Mesenchymal stem cell (in vitro differentiated cells and primary cell): Measurements from ENCODE around the gene PDX1.
A peak's percentile ranks its signal among the peaks of the same experiment; 100 is the strongest.

ENCODE experiments used
- DNase-seq: peaks from one replicate; pipeline ENCODE4 v3.0.0-alpha.2; 2013
- H2AFZ ChIP-seq: one replicate; pipeline ENCODE4 v1.6.1; 2013; ENCODE audit warnings: low read depth, mild to moderate bottlenecking, control low read depth, inconsistent platforms, low read length, moderate library complexity
- H2AK5ac ChIP-seq: 2 replicates; pipeline ENCODE4 v1.6.1; 2013; ENCODE audit warnings: low read length, moderate library complexity, mild to moderate bottlenecking, inconsistent platforms; ENCODE audit not compliant: severe bottlenecking
- H2BK120ac ChIP-seq: one replicate; pipeline ENCODE4 v1.6.1; 2013; ENCODE audit warnings: low read depth, mild to moderate bottlenecking, inconsistent platforms, low read length, moderate library complexity
- H2BK12ac ChIP-seq, 2 experiments: one replicate each; pipeline ENCODE4 v1.6.1; 2013; ENCODE audit warnings: inconsistent platforms in 2 of 2, low read length in 2 of 2, mild to moderate bottlenecking in 2 of 2, moderate library complexity in 2 of 2, control low read depth in 1 of 2
- H2BK15ac ChIP-seq: one replicate; pipeline ENCODE4 v1.6.1; 2013; ENCODE audit warnings: mild to moderate bottlenecking, low read depth, inconsistent platforms; ENCODE audit not compliant: poor library complexity, severe bottlenecking
- H2BK5ac ChIP-seq: 2 replicates; pipeline ENCODE4 v1.6.1; 2013; ENCODE audit warnings: low read depth, mild to moderate bottlenecking, low read length, control low read depth, inconsistent platforms; ENCODE audit not compliant: poor library complexity, severe bottlenecking
- H3K14ac ChIP-seq, 2 experiments: one replicate each; pipeline ENCODE4 v1.6.1; 2013; ENCODE audit warnings: inconsistent platforms in 2 of 2, low read length in 2 of 2, control low read depth in 1 of 2, mild to moderate bottlenecking in 1 of 2, moderate library complexity in 1 of 2
- H3K18ac ChIP-seq, 2 experiments: one replicate each; pipeline ENCODE4 v1.6.1; 2013; ENCODE audit warnings: inconsistent platforms in 2 of 2, low read length in 2 of 2, control low read depth in 1 of 2, low read depth in 1 of 2, mild to moderate bottlenecking in 1 of 2
- H3K23ac ChIP-seq, 2 experiments: one replicate each; pipeline ENCODE4 v1.6.1; 2013; ENCODE audit warnings: inconsistent platforms in 2 of 2, low read length in 2 of 2, mild to moderate bottlenecking in 2 of 2, moderate library complexity in 2 of 2, control low read depth in 1 of 2
- H3K27ac ChIP-seq: 2 replicates; pipeline ENCODE4 v1.5.1; 2013; ENCODE audit warnings: mild to moderate bottlenecking, moderate library complexity, low read length, control low read depth, inconsistent platforms; ENCODE audit not compliant: poor library complexity, severe bottlenecking
- H3K27me3 ChIP-seq, 2 experiments: 2 replicates each; pipeline versions ENCODE4 v1.6.1 to v1.7.0; 2013; ENCODE audit warnings: low read length in 2 of 2, mild to moderate bottlenecking in 2 of 2, moderate library complexity in 2 of 2, control low read depth in 1 of 2, inconsistent platforms in 1 of 2; ENCODE audit not compliant: control insufficient read depth in 1 of 2, insufficient read depth in 1 of 2
- H3K36me3 ChIP-seq, 2 experiments: 2 replicates each; pipeline versions ENCODE4 v1.6.1 to v1.7.0; 2013; ENCODE audit warnings: low read length in 2 of 2, control low read depth in 1 of 2, inconsistent platforms in 1 of 2, low read depth in 1 of 2, mild to moderate bottlenecking in 1 of 2; ENCODE audit not compliant: insufficient read depth in 2 of 2, control insufficient read depth in 1 of 2
- H3K4ac ChIP-seq, 2 experiments: one replicate each; pipeline ENCODE4 v1.6.1; 2013; ENCODE audit warnings: inconsistent platforms in 2 of 2, low read length in 2 of 2, mild to moderate bottlenecking in 2 of 2, moderate library complexity in 2 of 2, control low read depth in 1 of 2, low read depth in 1 of 2
- H3K4me1 ChIP-seq: 2 replicates; pipeline ENCODE4 v1.6.1; 2013; ENCODE audit warnings: low read depth, low read length, control low read depth; ENCODE audit not compliant: control insufficient read depth, insufficient read depth
- H3K4me2 ChIP-seq: 2 replicates; pipeline ENCODE4 v1.6.1; 2013; ENCODE audit warnings: low read length, mild to moderate bottlenecking, inconsistent platforms; ENCODE audit not compliant: poor library complexity, severe bottlenecking
- H3K4me3 ChIP-seq, 2 experiments: 2 replicates each; pipeline versions ENCODE4 v1.5.1 to v1.7.0; 2013; ENCODE audit warnings: low read length in 2 of 2, mild to moderate bottlenecking in 2 of 2, control low read depth in 1 of 2, low read depth in 1 of 2; ENCODE audit not compliant: insufficient read depth in 1 of 2
- H3K79me1 ChIP-seq: replicated peaks from 2 replicates; pipeline ENCODE4 v1.6.1; 2013; ENCODE audit warnings: mild to moderate bottlenecking, control low read depth, low read length, inconsistent platforms; ENCODE audit not compliant: poor library complexity, severe bottlenecking
- H3K9ac ChIP-seq: 2 replicates; pipeline ENCODE4 v1.7.0; 2013; ENCODE audit warnings: mild to moderate bottlenecking, low read length, moderate library complexity
- H3K9me3 ChIP-seq: 2 replicates; pipeline ENCODE4 v1.7.0; 2013; ENCODE audit warnings: mild to moderate bottlenecking, low read length; ENCODE audit not compliant: control insufficient read depth
- H4K8ac ChIP-seq: one replicate; pipeline ENCODE4 v1.6.1; 2013; ENCODE audit warnings: inconsistent platforms, mild to moderate bottlenecking, low read length, moderate library complexity
- H4K91ac ChIP-seq: one replicate; pipeline ENCODE4 v1.6.1; 2013; ENCODE audit warnings: mild to moderate bottlenecking, low read length, inconsistent platforms
- WGBS: methylation state at CpG from one replicate; pipeline ENCODE4 v1.1.7; 2013; ENCODE audit warnings: mixed read lengths; 5-methylcytosine and 5-hydroxymethylcytosine counted together

The PDX1 gene

DNA sequence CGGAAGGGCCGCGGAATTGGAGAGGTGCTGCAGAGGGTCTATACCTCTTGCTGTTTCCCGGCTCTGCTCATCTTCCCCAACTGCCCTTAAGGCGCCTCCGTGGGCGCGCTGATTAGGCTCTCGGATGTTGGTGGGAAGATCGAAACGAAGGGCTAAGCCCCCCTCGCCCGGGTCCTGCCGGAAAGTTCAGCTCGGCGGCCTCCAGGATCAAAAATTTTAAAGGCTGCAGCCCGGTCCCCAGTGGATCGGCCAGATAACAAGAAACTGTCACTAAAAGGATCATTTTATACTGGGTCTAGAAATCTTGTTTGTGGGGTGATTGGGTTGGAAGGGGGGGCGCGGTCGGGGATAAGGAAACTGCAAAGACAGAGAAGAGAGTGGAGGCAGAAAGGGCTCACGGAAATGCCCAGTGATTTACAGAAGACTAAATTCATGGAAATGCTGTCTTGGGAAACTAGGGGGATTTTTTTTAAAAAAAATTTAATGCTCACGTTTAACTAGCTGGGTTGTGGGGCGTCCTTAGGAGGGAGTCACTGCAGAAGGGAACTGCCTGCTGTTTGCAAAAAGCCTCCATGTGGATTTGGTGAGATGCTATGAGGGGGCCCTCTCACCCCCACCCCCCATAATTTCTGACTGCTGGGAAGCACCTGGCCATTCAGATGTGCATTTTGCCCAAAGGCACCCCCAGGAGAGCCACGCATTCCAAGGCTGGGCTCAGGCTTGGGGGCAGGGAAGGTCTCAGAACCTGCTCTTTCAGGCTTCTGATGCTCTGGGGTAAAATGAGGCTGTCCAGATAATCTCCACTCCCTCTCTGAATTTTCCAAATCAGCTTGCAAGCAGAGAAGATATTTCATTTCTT, 41.7 kb downstream of the PDX1 start:
- Histone ChIP-seq H3K27me3 (peaks cover 83 to 99% of the 10 kb centered on the region in 2 experiments), H3K27ac (no peak overlapping the region), H4K91ac (no peak overlapping the region), H3K79me1 (no peaks in the 10 kb centered on the region), H3K23ac (peak overlapping the region; percentile 24 to 53), H3K9me3 (no peaks in the 10 kb centered on the region), H3K4me1 (peaks cover 13% of the 10 kb centered on the region), H2BK5ac (no peak overlapping the region), H3K14ac (peak overlapping the region in 1 of 2 experiments; percentile 28), H3K18ac (peak overlapping the region in 1 of 2 experiments; percentile 34), H3K36me3 (no peaks in the 10 kb centered on the region), H2AFZ (no peak overlapping the region), H2BK120ac (no peak overlapping the region), H3K9ac (no peak overlapping the region), H2BK15ac (no peak overlapping the region), H3K4ac (no peak overlapping the region), H2AK5ac (no peak overlapping the region), H3K4me3 (no peak overlapping the region), H2BK12ac (no peak overlapping the region), H4K8ac (no peak overlapping the region), H3K4me2 (no peak overlapping the region)
- DNase-seq: no peak
- 18% methylated on average over 25 of the region's 25 CpGs for WGBS

DNA sequence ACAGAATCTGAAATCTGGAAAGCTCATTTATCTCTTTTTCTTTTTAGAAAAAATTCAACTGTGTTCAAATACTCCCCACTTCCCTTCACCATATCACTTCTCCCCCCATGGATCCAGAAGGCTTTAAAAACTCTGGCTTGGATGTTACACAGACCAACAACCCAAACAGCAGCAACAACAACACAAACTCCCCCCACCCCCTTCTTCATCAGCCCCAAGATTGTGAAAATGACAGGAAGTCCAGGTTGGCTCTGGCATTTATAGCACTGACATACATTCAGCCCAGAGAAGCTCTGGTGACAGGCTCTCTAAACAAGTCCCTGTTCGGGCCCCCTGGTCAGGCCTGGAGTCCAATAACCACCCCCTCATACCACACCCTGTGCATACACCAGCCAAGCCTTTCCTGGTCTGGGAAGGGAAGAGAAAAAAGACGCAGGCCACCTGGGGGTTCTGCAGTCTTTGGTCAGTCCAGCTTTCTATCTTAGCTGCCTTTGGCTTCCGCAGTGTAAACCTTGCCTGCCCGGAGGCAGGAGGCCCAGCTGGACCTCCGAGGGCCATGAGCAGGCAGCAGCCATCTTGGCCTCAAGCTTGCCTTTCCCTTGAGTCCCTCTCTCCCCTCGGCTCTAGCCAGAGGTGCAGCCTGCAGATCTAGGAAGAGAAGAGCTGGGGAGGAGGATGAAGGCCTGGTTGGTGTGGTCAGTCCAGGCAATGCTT, 42.5 kb downstream of the PDX1 start:
- H3K23ac ChIP-seq: no peak overlapping the region
- peaks cover 14% of the 10 kb centered on the region for H3K4me1 ChIP-seq
- H4K91ac ChIP-seq: no peak overlapping the region
- no peak overlapping the region for H2AFZ ChIP-seq
- H3K4ac ChIP-seq: no peak overlapping the region
- H3K79me1 ChIP-seq: no peaks in the 10 kb centered on the region
- no peak overlapping the region for H3K14ac ChIP-seq
- H2BK5ac ChIP-seq: no peak overlapping the region
- H3K4me3 ChIP-seq: no peak overlapping the region
- no peak overlapping the region for H2BK15ac ChIP-seq
- no peak overlapping the region for H3K9ac ChIP-seq
- peak overlapping the region; percentile 45 for H4K8ac ChIP-seq
- H3K27ac ChIP-seq: no peak overlapping the region
- no peak overlapping the region for H3K4me2 ChIP-seq
- no peak overlapping the region for H2AK5ac ChIP-seq
- H2BK120ac ChIP-seq: no peak overlapping the region
- no peaks in the 10 kb centered on the region for H3K9me3 ChIP-seq
- 9% methylated on average over 6 of the region's 6 CpGs for WGBS
- peaks cover 87 to 99% of the 10 kb centered on the region in 2 experiments for H3K27me3 ChIP-seq
- no peaks in the 10 kb centered on the region for H3K36me3 ChIP-seq
- no peak overlapping the region for H3K18ac ChIP-seq
- DNase-seq: no peak
- no peak overlapping the region for H2BK12ac ChIP-seq

DNA sequence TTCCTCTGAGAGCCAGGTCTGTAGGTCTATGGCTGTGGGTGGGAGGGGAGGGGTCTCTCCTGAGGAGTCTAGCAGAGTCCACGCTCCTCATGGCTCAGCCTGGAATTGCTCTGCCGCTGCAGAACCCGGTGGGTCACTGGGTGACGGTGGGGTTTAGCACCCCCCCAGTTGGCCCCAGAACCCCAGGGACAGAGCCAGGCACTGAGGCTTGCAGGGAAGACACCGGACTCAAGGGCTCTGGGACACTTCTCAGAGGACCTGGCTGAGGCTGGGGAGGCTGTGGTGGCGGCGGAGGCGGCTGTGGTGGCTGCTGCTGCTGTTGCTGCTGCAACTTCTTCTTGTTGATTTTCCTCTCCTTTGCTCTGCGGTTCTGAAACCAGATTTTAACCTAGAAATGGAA, 43.2 kb downstream of the PDX1 start:
- WGBS: 71% methylated on average over 8 of the region's 9 CpGs
- H3K18ac ChIP-seq: no peak overlapping the region
- no peak overlapping the region for H3K14ac ChIP-seq
- no peak overlapping the region for H2BK120ac ChIP-seq
- H4K91ac ChIP-seq: peak overlapping the region; percentile 27
- H4K8ac ChIP-seq: no peak overlapping the region
- H3K9me3 ChIP-seq: no peaks in the 10 kb centered on the region
- H3K23ac ChIP-seq: no peak overlapping the region
- no peaks in the 10 kb centered on the region for H3K36me3 ChIP-seq
- H2BK15ac ChIP-seq: no peak overlapping the region
- peaks cover 90 to 99% of the 10 kb centered on the region in 2 experiments for H3K27me3 ChIP-seq
- H2AK5ac ChIP-seq: no peak overlapping the region
- no peak overlapping the region for H3K27ac ChIP-seq
- no peak for DNase-seq
- H3K9ac ChIP-seq: no peak overlapping the region
- H3K4me3 ChIP-seq: no peak overlapping the region
- H3K79me1 ChIP-seq: no peaks in the 10 kb centered on the region
- H3K4me2 ChIP-seq: no peak overlapping the region
- H2BK12ac ChIP-seq: no peak overlapping the region
- no peak overlapping the region for H3K4ac ChIP-seq
- H2AFZ ChIP-seq: no peak overlapping the region
- no peak overlapping the region for H2BK5ac ChIP-seq
- H3K4me1 ChIP-seq: peaks cover 15% of the 10 kb centered on the region

DNA sequence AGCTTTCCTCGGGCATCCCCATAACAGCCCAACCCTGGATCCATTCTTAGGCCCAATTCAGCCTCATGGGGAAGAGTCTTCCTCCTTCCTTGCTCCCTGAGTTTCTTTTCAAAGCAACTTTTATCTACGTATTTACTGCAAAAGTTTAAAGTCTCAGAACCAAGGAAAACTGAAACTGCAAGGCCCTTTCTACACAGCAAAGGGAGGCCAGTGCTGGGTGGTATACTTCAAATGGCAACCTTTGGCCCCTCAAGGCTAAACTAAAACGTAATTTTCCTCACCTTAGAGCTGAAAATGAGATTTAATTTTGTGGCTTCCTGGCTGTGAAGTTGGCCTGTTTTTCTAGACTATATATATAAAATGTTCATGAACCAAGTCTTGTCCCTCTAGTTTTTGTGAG, 43.7 kb downstream of the PDX1 start:
- Histone ChIP-seq H3K9ac (no peak overlapping the region), H3K4ac (no peak overlapping the region), H3K4me2 (no peak overlapping the region), H3K4me1 (peaks cover 19% of the 10 kb centered on the region), H3K23ac (no peak overlapping the region), H3K36me3 (peaks cover 0 to 3% of the 10 kb centered on the region in 2 experiments), H3K27ac (no peak overlapping the region), H3K18ac (no peak overlapping the region), H2BK15ac (no peak overlapping the region), H3K4me3 (no peak overlapping the region), H2AK5ac (no peak overlapping the region), H2BK5ac (no peak overlapping the region), H3K14ac (no peak overlapping the region), H2BK12ac (no peak overlapping the region), H3K9me3 (no peaks in the 10 kb centered on the region), H4K8ac (no peak overlapping the region), H2BK120ac (no peak overlapping the region), H2AFZ (no peak overlapping the region), H4K91ac (no peak overlapping the region), H3K27me3 (peaks cover 93 to 99% of the 10 kb centered on the region in 2 experiments), H3K79me1 (no peaks in the 10 kb centered on the region)
- WGBS: 85% methylated on average over 2 of the region's 3 CpGs
- DNase-seq: no peak
